Measurements from ENCODE around the gene ZNF28. TPM values are rescaled to one million over a fixed set of nuclear protein-coding genes. Genes with fewer than 3 reads are reported as not detected.
"Not testable (repeated sequence)": the region's sequence is repeated elsewhere in the genome, so short reads cannot be mapped to it uniquely, and the experiment has no call there.

The ZNF28 gene
- polyA plus RNA-seq, 1 donor (not counting 4 experiments of a cell fraction or from before 2014, with no cell fraction given): 10.9 TPM

DNA sequence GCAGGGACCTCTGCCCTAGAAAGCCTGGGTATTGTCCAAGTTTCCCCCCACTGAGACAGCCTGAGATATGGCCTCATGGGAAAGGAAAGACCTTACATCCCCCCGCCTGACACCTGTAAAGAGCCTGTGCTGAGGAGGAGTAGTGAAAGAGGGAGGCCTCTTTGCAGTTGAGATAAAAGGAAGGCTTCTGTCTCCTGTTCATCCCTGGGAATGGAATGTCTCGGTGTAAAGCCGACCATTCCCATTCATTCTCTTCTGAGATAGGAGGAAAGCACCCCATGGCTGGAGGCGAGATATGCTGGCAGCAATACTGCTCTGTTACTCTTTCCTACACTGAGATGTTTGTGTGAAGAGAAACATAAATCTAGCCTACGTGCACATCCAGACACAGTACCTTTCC, 25.9 kb upstream of the ZNF28 start:
- H3K27ac ChIP-seq (ENCODE audit: control insufficient read depth, insufficient read depth, low read length); FAIRE-seq; H3K4me3 ChIP-seq (ENCODE audit: control insufficient read depth in 2 of 3, extremely low read depth in 1 of 3, insufficient read depth in 2 of 3, low read depth in 1 of 3, low read length in 3 of 3); H4K20me1 ChIP-seq (ENCODE audit: control insufficient read depth, extremely low read depth, insufficient read depth, low read length); H3K9ac ChIP-seq (ENCODE audit: control insufficient read depth, extremely low read depth, insufficient read depth, low read length); H3K79me2 ChIP-seq (ENCODE audit: control insufficient read depth, insufficient read depth, low read length); H3K9me1 ChIP-seq (ENCODE audit: control insufficient read depth, extremely low read depth, insufficient read depth, low read length); DNase-seq (ENCODE audit: low read depth, low spot score); H2AFZ ChIP-seq (ENCODE audit: control insufficient read depth, low read length); H3K4me2 ChIP-seq (ENCODE audit: control insufficient read depth, extremely low read depth, insufficient read depth, low read depth, low read length); H3K27me3 ChIP-seq (ENCODE audit: control insufficient read depth, extremely low read depth, insufficient read depth, low read length); dilution Hi-C loops (cut with MboI; ENCODE audit: extremely low pct_ligation_motif_present, low sequenced_read_pairs); H3K4me1 ChIP-seq (ENCODE audit: control insufficient read depth, extremely low read depth, insufficient read depth, low read length): not testable (repeated sequence)
- H3K36me3 ChIP-seq (ENCODE audit: control insufficient read depth in 2 of 2, extremely low read depth in 1 of 2, insufficient read depth in 2 of 2, low read length in 2 of 2): peaks cover 10 to 24% of the 10 kb centered on the region in 2 experiments
- peaks cover 11% of the 10 kb centered on the region for H3K9me3 ChIP-seq (ENCODE audit: control insufficient read depth, low read depth, low read length)

DNA sequence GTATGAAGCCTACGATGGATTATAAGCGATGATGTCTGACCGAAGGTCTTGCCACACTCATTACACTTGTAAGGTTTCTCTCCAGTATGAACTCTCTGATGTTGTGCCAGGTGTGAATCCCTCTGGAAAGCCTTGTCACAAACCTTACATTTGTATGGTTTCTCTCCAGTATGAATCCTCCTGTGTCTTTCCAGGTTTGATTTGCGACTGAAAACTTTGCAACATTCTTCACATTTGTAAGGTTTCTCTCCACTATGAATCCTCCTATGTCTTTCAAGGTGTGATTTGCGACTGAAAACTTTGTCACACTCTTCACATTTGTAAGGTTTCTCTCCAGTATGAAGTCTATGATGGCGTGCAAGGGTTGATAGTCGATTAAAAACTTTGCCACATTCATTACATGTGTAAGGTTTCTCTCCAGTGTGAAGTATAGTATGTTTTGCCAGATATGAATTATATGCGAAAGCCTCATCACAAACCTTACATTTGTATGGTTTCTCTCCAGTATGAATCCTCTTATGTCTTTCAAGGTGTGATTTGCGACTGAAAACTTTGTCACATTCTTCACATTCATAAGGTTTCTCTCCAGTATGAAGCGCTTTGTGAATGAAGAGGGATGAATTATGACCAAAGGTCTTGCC, 19.5 kb upstream of the ZNF28 start:
- H3K9me1 ChIP-seq (ENCODE audit: control insufficient read depth, extremely low read depth, insufficient read depth, low read length); dilution Hi-C loops (cut with MboI; ENCODE audit: extremely low pct_ligation_motif_present, low sequenced_read_pairs); H3K4me2 ChIP-seq (ENCODE audit: control insufficient read depth, extremely low read depth, insufficient read depth, low read depth, low read length); H3K27ac ChIP-seq (ENCODE audit: control insufficient read depth, insufficient read depth, low read length); H4K20me1 ChIP-seq (ENCODE audit: control insufficient read depth, extremely low read depth, insufficient read depth, low read length); H3K27me3 ChIP-seq (ENCODE audit: control insufficient read depth, extremely low read depth, insufficient read depth, low read length); H2AFZ ChIP-seq (ENCODE audit: control insufficient read depth, low read length); FAIRE-seq; DNase-seq (ENCODE audit: low read depth, low spot score); H3K79me2 ChIP-seq (ENCODE audit: control insufficient read depth, insufficient read depth, low read length); H3K4me1 ChIP-seq (ENCODE audit: control insufficient read depth, extremely low read depth, insufficient read depth, low read length); H3K9ac ChIP-seq (ENCODE audit: control insufficient read depth, extremely low read depth, insufficient read depth, low read length); H3K4me3 ChIP-seq (ENCODE audit: control insufficient read depth in 2 of 3, extremely low read depth in 1 of 3, insufficient read depth in 2 of 3, low read depth in 1 of 3, low read length in 3 of 3): not testable (repeated sequence)
- Histone ChIP-seq H3K36me3 (ENCODE audit: control insufficient read depth in 2 of 2, extremely low read depth in 1 of 2, insufficient read depth in 2 of 2, low read length in 2 of 2) (peaks cover 11 to 14% of the 10 kb centered on the region in 2 experiments), H3K9me3 (ENCODE audit: control insufficient read depth, low read depth, low read length) (peaks cover 40% of the 10 kb centered on the region)

DNA sequence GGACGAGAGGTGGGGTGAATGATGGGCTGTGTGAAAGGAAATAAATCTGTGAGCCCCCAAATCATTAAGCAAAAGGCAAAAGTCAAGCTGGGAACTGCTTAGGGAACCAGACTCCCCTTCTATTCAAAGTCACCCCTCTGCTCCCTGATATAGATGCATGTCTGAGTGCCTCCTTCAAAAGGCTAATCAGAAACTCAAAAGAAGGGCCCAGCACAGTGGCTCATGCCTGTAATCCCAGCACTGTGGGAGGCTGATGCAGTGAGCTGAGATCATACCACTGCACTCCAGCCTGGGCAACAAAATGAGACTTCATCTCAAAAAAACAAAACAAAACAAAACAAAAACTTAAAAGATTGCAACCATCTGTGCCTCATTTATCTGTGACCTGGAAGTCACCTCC, 12.9 kb upstream of the ZNF28 start:
- FAIRE-seq; dilution Hi-C loops (cut with MboI; ENCODE audit: extremely low pct_ligation_motif_present, low sequenced_read_pairs): not testable (repeated sequence)
- peaks cover 12% of the 10 kb centered on the region for H3K9me3 ChIP-seq (ENCODE audit: control insufficient read depth, low read depth, low read length)

DNA sequence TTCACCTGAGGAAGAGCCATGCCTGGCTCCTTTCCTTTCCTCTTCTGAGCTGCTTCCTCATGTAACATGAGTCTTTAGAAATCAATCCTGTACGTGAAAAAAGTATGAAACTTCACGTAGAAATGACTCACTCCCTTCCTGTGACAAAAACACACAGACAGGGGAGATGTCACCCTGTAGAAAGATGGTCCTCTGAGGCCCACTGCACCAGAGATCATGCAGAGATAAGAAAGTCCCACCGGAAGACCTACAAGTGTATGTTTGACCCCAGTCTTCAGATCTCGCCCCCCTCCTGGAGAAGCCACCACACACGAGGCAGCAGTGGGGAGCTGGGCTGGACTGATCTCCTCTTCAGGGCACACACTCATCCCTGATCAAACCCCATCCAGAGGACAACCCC, 12.1 kb upstream of the ZNF28 start:
- H3K9me3 ChIP-seq (ENCODE audit: control insufficient read depth, low read depth, low read length); H3K4me3 ChIP-seq (ENCODE audit: control insufficient read depth in 2 of 3, extremely low read depth in 1 of 3, insufficient read depth in 2 of 3, low read depth in 1 of 3, low read length in 3 of 3); H3K27ac ChIP-seq (ENCODE audit: control insufficient read depth, insufficient read depth, low read length); DNase-seq (ENCODE audit: low read depth, low spot score); H3K9ac ChIP-seq (ENCODE audit: control insufficient read depth, extremely low read depth, insufficient read depth, low read length); H4K20me1 ChIP-seq (ENCODE audit: control insufficient read depth, extremely low read depth, insufficient read depth, low read length); H2AFZ ChIP-seq (ENCODE audit: control insufficient read depth, low read length); H3K79me2 ChIP-seq (ENCODE audit: control insufficient read depth, insufficient read depth, low read length); H3K9me1 ChIP-seq (ENCODE audit: control insufficient read depth, extremely low read depth, insufficient read depth, low read length); H3K4me2 ChIP-seq (ENCODE audit: control insufficient read depth, extremely low read depth, insufficient read depth, low read depth, low read length); H3K27me3 ChIP-seq (ENCODE audit: control insufficient read depth, extremely low read depth, insufficient read depth, low read length); dilution Hi-C loops (cut with MboI; ENCODE audit: extremely low pct_ligation_motif_present, low sequenced_read_pairs); FAIRE-seq; H3K36me3 ChIP-seq (ENCODE audit: control insufficient read depth in 2 of 2, extremely low read depth in 1 of 2, insufficient read depth in 2 of 2, low read length in 2 of 2); H3K4me1 ChIP-seq (ENCODE audit: control insufficient read depth, extremely low read depth, insufficient read depth, low read length): not testable (repeated sequence)

More for the DNA sequence above, 12.9 kb upstream of the ZNF28 start:
- not testable (repeated sequence) for H3K36me3 ChIP-seq (ENCODE audit: control insufficient read depth in 2 of 2, extremely low read depth in 1 of 2, insufficient read depth in 2 of 2, low read length in 2 of 2); DNase-seq (ENCODE audit: low read depth, low spot score); H4K20me1 ChIP-seq (ENCODE audit: control insufficient read depth, extremely low read depth, insufficient read depth, low read length); H3K9me1 ChIP-seq (ENCODE audit: control insufficient read depth, extremely low read depth, insufficient read depth, low read length); H3K79me2 ChIP-seq (ENCODE audit: control insufficient read depth, insufficient read depth, low read length); H3K4me2 ChIP-seq (ENCODE audit: control insufficient read depth, extremely low read depth, insufficient read depth, low read depth, low read length); H3K4me1 ChIP-seq (ENCODE audit: control insufficient read depth, extremely low read depth, insufficient read depth, low read length); H2AFZ ChIP-seq (ENCODE audit: control insufficient read depth, low read length); H3K4me3 ChIP-seq (ENCODE audit: control insufficient read depth in 2 of 3, extremely low read depth in 1 of 3, insufficient read depth in 2 of 3, low read depth in 1 of 3, low read length in 3 of 3); H3K9ac ChIP-seq (ENCODE audit: control insufficient read depth, extremely low read depth, insufficient read depth, low read length); H3K27ac ChIP-seq (ENCODE audit: control insufficient read depth, insufficient read depth, low read length); H3K27me3 ChIP-seq (ENCODE audit: control insufficient read depth, extremely low read depth, insufficient read depth, low read length)

DNA sequence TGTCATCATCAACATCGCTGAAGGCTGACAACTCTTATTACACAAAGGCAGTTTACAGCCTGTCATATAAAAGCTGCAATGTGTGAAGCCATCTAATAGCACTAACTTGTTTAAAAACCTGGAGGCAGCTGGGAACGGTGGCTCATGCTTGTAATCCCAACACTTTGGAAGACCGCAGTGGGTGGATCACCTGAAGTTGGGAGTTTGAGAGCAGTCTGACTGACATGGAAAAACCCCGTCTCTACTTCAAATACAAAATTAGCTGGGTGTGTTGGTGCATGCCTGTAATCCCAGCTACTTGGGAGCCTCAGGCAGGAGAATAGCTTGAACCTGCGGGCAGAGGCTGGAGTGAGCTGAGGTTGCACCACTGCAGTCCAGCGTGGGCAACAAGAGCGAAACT, 8.4 kb upstream of the ZNF28 start:
- H3K9me3 ChIP-seq (ENCODE audit: control insufficient read depth, low read depth, low read length); DNase-seq (ENCODE audit: low read depth, low spot score); H3K27me3 ChIP-seq (ENCODE audit: control insufficient read depth, extremely low read depth, insufficient read depth, low read length); H3K36me3 ChIP-seq (ENCODE audit: control insufficient read depth in 2 of 2, extremely low read depth in 1 of 2, insufficient read depth in 2 of 2, low read length in 2 of 2); dilution Hi-C loops (cut with MboI; ENCODE audit: extremely low pct_ligation_motif_present, low sequenced_read_pairs); H3K4me2 ChIP-seq (ENCODE audit: control insufficient read depth, extremely low read depth, insufficient read depth, low read depth, low read length); H3K27ac ChIP-seq (ENCODE audit: control insufficient read depth, insufficient read depth, low read length); FAIRE-seq; H3K79me2 ChIP-seq (ENCODE audit: control insufficient read depth, insufficient read depth, low read length); H2AFZ ChIP-seq (ENCODE audit: control insufficient read depth, low read length); H3K9ac ChIP-seq (ENCODE audit: control insufficient read depth, extremely low read depth, insufficient read depth, low read length); H3K9me1 ChIP-seq (ENCODE audit: control insufficient read depth, extremely low read depth, insufficient read depth, low read length); H3K4me1 ChIP-seq (ENCODE audit: control insufficient read depth, extremely low read depth, insufficient read depth, low read length); H4K20me1 ChIP-seq (ENCODE audit: control insufficient read depth, extremely low read depth, insufficient read depth, low read length); H3K4me3 ChIP-seq (ENCODE audit: control insufficient read depth in 2 of 3, extremely low read depth in 1 of 3, insufficient read depth in 2 of 3, low read depth in 1 of 3, low read length in 3 of 3): not testable (repeated sequence)

Measured in keratinocyte (primary cell).